GM21515 (cell line): ENCODE measurements around the gene ZDHHC1.

ENCODE experiments used
- ATAC-seq: cut with Tn5 transposase; IDR thresholded peaks from one replicate; pipeline ENCODE4 v1.9.1; 2021; ENCODE audit not compliant: unreplicated experiment

ZDHHC1 gene, protein sequence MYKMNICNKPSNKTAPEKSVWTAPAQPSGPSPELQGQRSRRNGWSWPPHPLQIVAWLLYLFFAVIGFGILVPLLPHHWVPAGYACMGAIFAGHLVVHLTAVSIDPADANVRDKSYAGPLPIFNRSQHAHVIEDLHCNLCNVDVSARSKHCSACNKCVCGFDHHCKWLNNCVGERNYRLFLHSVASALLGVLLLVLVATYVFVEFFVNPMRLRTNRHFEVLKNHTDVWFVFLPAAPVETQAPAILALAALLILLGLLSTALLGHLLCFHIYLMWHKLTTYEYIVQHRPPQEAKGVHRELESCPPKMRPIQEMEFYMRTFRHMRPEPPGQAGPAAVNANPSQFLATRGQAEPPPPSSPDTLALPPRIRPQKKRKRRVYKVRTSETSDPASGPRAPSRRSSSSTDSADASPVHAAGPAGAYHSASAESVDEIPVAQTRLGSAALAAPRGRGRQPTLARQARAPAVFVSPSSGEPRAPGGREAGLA

DNA sequence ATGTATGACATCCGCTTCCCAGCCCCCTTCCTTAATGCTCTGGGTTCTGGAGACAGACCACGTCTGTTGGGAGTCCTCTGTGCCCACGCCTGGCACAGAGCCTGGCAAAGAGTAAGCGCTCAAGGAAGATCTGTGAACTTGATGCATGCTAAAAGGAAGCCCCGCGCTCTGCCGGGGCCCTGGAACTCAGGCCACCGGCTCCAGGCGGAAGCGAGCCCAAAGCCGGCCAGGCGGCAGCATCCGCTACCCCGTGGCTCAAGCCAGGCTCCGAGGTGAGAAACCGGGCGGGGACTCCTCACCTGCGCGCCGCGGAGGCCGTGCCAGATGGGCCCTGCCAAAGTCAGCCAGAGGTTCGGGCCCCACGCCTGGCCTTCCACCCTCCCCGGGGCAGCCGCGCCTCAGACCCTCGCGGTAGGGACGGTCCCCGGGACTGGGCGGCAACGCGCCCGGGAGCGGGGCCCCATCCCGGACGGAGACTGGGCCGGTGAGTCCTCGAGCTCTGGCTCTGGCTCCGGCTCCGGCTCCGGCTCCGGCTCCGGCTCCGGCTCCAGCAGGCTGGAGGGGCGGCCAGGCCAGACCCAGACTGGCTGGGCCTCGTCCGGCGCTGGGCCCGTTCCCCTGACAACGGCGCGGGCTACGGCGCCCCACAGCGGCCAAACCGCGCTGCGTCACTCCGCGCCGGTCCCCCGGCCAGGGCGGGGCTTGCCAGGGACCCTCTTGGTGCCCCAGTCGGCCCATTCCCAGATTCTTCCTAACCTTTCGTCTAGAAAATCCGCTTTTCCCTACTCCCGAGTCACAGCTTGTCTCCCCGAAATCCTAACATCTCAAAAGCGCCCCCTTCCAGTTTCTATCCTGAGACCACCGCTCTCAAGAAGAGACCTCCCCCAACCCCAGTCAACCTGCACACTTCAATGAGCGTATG is at the start of gene ZDHHC1:
Gene ZDHHC1, minus strand, starts transcription at position 606 of the 922 bp plus-strand sequence. CDS start 8,702 bp downstream, outside the sequence.
- no peak for ATAC-seq

DNA sequence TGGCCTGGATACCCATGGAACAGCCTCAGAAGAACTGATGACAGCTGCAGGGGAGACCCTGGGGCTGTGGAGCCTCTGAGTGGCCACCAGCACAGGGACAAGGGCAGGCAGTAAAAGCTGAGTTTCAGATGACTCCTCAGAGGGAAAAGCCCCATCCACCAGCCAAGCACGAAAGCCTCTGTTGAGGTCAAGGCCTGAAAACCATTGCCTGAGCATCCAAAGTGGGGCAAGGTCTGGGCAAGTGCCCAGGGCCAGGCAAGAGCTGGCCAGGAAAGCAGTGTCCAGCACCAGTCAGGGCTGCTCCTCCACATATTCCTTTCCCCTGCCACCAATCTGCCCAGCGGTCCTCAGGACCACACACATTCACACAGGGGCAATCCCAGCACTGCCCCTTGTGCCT is 48.3 kb upstream of the ZDHHC1 start:
- ATAC-seq: no peak

DNA sequence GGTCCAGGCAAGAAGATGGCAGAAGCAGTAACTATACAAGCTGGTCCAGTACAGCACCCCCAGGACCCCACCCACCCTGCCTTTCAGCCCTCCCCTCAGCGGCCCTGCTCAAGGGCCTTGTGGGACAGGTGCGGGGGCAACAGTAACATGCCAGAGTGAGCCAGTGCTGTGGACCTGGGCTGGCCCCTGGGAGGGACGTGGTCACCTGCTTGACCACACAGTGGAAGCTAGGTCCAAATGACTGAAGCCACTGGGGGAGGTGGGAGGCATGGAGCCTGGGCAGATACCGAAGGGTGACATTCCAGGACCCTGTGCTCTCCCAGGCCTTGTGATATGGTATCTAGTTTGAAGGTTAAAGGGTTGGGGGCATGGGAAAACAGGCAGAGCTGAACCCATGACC is 47.4 kb upstream of the ZDHHC1 start:
- ATAC-seq: no peak

DNA sequence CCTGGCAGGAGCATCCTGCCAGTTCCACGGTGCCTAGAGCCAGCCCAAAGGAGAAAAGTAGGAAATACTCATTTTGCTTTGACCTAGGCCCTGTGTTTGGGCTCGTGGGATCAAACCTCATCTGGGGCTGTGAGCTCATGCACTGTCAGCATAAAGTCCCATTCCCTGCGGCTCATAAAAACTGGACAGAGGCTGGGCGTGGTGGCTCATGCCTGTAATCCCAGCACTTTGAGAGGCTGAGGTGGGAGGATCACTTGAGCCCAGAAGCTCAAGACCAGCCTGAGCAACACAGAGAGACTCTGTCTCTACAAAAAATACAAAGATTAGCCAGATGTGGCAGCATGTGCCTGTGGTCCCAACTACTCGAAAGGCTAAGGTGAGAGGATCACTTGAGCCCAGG is 46.8 kb upstream of the ZDHHC1 start:
- no peak for ATAC-seq

DNA sequence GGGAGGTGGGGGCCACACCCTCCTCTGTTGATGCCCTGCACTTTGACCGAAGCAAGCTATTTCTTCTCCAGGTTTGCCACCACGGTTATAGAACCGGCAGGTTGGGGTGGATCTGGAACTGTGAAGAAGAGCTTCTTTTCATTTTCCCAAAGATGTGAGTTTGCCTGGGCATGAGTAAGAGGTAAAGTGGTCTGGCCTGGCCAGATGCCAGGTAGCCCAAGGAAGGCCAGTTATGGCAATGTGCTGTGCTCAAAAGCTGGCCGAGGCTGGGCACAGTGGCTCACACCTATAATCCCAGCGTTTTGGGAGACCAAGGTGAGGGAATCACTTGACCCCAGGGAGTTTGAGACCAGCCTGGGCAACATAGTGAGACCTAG is 46.0 kb upstream of the ZDHHC1 start:
- ATAC-seq: no peak

DNA sequence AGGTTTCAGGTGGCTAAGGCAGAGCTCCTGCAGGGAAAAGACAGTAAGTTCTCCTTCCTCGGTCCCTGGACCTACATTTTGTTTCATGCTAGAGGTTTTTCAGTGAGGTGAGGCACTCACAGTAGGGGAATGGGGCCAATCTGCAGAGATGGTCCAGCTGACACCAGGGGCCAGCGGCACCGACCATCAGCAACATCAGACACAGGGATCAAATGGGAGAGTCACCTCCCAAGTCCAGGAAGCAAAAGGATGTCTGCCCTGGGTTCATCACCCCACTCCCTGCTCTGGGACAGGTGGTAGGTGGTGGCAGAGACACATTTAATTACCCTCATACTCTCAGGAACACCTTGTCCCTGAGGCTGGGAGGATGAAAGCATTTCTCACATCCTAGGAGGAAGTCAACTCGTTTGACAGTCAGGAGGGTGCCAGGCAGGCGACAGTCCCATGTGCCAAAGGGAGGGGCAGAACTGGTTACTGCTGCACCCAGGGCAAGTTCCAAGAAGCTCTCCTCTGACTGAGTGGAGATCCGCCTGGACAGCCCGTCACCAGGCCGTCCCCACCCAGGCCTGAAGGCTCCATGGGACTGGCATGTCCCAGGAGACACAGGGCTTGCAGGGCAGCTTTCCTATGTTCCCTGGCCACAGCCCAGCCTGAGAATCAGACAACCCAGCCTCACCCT is 45.5 kb upstream of the ZDHHC1 start:
- no peak for ATAC-seq

DNA sequence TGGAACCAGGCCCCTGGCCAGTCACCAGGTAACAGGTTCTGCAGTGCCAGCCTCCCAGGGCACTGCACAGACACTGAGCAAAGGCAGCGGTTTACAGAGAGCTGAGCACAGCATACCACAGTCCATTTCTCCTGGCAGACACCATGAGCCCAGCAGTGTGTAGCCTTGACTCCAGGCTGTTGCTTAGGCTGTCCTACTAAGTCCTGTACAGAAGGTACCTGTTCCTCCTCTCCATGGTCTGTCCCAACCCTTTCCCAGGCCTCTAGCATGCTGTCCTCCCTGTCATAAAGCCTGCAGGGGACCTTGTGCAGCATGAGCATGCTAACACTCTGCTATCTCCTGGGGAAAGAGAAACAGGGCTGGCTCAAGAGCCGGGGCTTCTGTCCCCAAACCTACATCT is 44.7 kb upstream of the ZDHHC1 start:
- ATAC-seq: no peak

DNA sequence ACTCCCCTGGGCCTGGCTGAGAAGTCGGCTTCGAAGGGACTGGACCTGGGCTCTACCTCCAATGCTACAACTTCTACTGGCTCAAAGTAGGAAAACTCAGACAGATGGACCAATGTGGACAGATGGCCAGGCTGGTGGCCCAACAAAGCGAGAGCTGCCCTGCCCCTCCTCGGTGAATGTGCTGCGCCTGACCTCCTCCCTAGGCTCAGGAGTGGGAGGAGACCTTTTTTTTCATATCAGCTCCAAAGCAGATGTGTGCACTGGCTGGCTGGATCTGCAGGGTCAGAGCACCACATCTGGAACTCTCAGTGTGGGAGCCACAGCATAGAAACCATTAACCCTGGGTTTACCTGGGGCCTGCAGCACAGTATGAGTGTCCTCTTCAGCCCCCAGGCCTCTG is 43.9 kb upstream of the ZDHHC1 start:
- ATAC-seq: no peak

DNA sequence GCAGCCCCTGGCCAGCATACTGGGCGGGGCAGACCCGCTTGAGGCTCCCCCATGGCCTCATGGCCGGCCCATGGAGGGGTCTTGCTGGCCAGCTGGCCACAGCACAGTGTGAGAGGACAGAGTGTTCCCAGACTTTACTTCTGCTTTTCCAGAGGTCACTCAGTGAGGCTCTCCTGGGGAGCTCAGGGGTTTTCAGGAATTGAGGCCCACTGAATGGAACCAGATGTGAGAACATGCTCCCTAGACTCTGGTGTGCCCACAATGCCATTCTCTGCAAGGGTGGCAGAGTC is 43.5 kb upstream of the ZDHHC1 start:
- ATAC-seq: no peak

DNA sequence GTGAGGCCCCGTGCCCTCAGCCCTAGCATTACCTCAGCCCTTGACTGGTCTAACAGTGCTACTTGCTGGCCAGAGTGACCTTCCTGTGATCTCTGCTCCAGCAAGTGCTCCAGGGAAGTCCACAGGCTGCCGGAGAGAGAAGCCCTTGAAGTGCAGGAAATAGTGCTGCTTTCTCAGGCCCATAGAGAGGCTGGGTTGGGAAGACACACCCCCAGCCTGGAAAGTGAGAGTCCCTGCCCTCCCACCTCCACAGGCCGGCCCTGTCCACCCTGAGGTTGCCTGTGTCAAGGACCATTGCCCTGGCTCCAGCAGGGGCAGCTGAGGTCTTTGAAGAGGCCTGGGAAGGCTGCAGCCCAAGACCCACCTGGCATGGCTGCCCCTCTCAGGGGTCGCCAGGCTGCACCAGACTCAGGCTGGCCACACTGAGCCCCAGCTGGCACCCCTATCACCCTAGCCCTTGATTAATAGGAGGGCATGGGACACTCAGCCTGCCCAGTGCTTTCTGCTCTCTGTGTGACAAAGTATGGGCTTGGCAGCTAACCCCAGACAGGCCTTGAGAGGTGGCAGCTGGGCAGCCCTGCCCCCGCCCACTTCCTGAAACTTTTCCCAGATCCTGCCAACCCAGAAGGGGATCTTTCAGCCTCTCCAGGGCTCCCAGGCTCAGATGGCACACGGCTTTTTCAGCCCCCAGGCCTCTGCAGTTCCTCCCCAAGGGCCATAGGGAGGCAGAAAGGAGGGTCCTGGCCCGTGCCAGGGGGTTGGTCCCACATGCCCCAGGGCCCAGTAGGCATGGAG is 43.0 kb upstream of the ZDHHC1 start:
- no peak for ATAC-seq

DNA sequence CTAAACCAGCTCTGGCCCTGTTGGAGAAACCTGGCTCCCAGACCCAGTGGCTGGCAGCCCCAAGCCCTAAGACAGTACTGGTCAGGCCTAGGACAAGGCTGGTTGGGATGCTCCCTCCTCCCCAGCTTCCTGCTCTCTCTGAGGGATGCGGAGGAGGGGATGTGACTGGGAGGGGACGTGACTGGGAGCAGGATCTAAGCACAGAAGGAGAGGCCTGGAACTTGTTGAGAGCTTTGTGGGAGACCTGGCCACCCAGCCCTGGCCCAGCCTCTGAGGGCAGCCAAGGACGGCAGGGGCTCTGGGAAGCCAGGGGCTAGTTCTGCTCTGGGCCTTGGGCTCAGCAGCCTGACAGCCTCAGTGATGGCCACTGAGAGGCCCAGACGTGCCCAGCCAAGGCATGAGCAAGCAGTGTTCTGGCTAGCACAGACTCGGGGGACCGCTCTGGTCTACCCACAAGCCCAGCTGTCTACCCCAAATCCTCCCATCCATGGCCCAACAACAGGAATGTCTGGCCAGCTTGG is 41.9 kb upstream of the ZDHHC1 start:
- ATAC-seq: no peak

DNA sequence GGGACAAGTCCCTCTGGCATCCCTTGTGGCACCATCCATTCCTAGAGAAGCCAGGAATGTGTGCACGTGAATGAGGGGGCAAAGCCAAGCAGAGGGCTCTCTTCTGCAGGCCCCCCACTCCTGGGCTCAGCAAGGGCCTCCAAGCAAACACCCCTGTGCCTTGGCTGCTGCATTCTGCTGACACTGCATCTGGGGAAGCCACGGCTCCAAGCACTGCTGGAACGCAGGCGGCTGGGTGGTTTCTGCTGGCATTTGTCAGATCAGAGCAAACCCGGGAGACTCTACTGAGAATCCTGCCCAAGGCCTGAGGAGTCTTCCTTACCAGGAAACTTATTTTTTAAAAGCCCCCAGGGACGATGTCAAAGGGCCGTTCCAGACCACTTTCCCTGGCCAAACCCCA is 41.3 kb upstream of the ZDHHC1 start:
- ATAC-seq: no peak

DNA sequence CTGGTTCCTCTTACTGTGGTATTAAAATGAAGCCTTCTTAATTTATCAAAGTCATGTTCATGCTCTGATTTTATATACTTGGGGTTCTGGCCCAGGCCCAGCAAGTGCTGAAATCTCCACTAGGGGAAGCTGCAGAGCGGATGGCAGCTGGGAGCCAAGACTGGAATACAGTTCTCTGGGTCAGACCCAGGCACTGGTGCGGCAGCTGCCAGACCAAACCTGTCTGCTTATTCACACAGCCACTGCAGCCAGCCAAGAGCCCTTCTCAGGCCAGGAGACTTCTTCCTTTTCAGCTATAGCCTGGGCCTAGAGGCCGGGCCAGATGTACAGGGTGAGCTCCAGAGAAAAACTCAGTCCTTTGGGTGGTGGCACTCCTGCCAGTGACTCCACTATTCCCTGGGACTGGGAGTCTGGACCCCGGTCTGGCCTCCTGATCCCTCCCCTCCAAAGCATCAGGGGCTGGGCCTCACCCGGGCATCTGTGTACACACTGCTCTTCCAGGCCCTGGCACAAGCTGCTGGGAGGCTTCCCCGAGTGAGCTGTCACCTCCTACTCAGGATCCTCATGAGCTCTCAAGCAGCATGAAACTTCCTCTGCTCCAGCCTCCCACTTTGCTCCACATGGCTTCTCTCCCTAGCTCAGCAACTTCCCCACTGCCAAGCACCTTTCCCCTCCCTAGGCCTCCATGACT is 40.3 kb upstream of the ZDHHC1 start:
- no peak for ATAC-seq

DNA sequence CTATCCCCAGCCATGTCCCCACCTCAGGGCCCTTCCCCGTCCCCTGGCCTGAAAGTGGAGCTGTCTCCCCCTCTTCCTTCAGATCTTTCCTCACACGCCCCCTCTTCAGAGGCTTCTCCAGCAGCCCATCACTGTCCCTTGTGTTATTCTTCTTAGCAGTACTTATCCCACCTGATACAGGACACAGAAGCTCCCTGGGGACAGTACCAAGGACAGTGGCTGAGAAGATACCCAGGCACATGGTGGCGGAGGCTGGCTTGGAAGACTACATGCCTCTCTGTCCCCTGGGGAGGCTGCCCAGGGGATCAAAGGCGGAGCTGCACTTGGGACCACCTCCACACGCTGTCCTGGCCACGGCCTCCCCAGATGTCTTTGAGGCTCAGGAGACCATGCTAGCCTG is 38.6 kb upstream of the ZDHHC1 start:
- no peak for ATAC-seq

DNA sequence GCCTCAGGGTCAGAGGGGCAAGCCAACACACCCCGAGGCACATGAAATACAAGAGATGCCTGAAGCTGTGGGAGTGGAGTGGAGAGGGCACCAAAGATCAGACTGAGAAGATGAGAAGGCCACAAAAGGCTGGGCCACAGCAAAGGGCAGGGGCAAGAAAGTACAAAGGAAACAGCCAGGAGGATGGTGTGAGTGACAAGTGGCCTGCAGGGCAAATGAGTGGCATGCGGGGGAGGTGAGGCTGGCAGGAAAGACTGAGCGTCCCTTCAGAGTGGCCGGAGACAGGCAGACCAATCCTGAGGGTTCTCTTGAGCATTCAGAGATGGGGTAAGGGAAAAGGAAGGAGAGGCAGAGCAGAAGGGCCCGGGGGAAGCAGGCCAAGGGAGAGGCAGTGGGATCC is 37.8 kb upstream of the ZDHHC1 start:
- no peak for ATAC-seq

DNA sequence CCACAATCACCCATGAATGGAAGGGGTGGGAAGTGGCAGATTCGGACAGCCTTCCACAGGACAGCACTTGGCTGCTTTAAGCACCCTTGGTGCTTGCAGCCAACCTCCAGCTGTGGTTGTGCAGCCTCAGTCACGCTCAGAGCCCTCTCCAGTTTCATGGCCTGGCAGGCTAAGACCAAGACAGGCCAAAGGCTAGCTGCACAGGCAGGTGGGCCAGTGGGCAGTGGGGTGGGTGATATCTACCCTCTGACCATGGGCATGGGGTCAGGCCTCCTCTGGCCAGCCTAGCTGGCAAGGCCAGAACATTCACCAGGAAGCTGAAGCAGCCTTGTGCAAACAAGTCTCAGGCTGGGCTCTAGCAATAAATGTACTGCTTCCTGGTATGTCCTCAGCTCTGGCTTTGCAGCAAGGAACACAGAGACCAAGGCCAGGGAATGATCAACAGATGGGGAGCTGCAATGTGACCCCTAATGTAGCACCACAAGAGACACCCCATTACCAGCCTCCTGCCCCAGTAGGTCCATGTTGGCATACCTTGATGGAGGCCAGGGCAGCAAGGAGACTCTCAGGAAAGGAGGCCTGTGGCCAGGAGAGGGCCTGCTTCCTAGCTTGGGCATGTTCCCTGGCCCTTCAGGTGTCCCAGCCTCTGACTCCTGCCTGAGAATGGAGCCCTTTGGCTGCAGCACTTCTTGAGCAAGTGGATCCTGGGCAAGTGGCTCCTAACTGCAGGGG is 35.6 kb upstream of the ZDHHC1 start:
- no peak for ATAC-seq

DNA sequence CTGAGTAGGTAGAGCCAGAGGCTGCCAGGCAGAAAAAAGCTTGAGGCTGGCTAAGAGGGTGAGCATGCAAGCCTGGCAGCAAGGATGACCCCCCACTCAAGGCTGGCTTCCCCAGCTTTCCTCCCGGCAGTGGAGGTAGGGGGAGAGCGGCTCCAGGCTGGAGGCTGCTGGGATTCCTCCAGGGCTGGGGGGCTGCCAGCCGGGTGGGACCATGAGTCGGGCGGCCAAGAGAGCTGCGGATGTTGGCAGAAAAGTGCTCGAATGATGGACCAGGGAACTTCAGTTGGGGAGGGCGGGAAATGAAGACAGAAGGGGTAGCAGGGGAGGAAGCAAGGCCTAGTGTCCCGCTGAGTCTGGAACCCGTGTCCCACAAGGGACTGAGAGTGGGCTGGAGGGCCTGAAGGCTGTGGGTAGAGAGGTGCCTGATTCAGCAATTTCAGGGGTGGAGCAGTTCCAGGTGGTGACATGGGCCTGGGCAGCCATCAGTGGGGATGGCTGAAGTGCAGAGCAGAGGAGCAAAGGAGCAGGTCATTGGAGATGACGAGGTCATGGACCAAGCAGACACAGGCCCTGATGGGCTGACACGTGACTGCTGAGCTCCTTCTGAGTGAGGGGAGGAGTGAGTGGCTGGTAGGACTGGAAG is 34.9 kb upstream of the ZDHHC1 start:
- no peak for ATAC-seq

DNA sequence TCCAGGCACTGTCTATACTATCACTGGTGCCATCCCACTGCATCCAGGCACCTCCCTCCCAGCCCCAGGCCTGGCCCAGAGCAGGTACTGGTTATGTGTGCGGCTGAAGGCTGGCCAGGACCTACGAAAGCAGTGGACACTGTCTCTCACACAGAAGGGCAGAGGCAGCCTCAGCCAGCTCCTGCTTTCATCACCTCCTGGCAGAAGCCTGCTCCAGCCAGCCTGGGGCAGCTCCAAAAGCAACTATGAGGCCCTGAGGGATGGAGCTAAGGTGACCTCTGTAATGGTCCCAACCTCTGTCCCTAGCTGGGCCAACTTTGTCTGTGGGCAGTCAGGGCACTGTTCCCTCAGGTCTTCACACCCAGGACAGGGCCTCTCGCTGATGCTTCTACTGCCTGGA is 33.5 kb upstream of the ZDHHC1 start:
- ATAC-seq: no peak

DNA sequence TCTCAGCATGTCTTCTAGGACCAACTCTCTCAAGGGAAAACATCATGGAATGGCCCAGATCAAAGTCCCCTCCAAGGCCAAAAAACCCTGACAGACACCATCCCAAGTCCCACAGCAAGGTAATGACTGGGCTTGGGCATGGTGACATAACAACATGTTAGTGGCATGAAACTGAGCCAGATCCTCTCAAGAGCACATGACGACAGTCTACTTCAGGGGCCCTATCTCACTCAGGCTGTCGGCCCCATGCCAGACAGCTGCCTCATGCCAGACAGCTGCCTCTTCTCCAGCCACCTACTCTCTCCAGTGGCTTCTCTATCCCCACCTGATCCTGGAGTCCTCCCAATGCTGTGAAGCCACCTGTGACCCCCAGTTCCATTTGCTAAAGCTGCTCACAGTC is 33.1 kb upstream of the ZDHHC1 start:
- no peak for ATAC-seq
